Measurements from ENCODE around the gene NKAP. TPM values are rescaled to one million over a fixed set of nuclear protein-coding genes. Genes with fewer than 3 reads are reported as not detected.

Gene NKAP
- total and polyA plus RNA-seq, 12 donors: 4.7 to 8.6 (median 5.8) TPM

DNA sequence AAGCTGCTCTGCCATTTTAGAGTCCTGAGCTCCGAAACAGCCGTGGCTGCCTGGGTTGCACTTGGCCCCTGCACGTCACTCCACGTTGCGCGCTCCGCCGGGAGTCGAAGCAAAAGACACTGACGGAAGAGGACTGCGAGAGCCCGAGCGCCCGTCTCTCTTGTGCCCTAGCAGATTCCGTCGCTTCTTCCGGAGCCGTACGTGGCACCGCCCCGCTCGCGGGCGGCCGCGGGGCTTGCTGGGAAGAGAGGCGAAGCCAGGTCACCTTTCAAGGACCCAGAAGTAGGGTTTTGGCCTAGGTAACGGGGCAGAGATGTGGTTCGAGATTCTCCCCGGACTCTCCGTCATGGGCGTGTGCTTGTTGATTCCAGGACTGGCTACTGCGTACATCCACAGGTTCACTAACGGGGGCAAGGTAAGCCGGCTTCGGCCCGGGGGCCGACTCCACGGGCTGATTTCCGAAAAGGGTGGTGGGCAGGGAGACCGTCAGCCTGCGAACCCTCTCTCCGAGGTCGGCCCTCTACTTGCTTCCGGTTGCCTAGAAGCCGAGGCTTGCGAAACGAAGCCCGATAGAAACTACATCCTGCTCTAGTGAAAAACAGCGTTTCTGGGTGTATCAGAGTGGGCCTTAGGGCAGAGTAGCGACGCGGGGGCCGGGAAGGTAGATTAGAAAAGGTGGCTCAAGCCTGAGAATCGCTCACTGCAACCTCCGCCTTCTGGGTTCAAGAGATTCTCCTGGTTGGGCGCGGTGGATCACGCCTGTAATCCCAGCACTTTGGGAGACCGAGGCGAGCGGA, 71.8 kb downstream of the NKAP start, which contains the start of the genes NDUFA1 and RNF113A:
Gene NDUFA1, plus strand, starts transcription at position 234 of the 797 bp plus-strand sequence. Its CDS starts 80 bp downstream, at position 314.
Gene RNF113A, minus strand, starts transcription at position 135 of the 797 bp plus-strand sequence. Its CDS starts 120 bp downstream, at position 15.
- ATAC-seq: peak; percentile 96 to 99 (median 98)
- intact Hi-C loops (cut with DNase I): loop anchor here in 8 of 10 donors (1.0 to 10.0 kb wide), 6 partner anchors 18 to 87 kb away; partner anchors contain the start of genes RPL39 (in 5 of the 8) and UPF3B (in 2 of the 8)
- TF ChIP-seq, protein P1, sequence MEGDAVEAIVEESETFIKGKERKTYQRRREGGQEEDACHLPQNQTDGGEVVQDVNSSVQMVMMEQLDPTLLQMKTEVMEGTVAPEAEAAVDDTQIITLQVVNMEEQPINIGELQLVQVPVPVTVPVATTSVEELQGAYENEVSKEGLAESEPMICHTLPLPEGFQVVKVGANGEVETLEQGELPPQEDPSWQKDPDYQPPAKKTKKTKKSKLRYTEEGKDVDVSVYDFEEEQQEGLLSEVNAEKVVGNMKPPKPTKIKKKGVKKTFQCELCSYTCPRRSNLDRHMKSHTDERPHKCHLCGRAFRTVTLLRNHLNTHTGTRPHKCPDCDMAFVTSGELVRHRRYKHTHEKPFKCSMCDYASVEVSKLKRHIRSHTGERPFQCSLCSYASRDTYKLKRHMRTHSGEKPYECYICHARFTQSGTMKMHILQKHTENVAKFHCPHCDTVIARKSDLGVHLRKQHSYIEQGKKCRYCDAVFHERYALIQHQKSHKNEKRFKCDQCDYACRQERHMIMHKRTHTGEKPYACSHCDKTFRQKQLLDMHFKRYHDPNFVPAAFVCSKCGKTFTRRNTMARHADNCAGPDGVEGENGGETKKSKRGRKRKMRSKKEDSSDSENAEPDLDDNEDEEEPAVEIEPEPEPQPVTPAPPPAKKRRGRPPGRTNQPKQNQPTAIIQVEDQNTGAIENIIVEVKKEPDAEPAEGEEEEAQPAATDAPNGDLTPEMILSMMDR (IDR thresholded peaks at IDR 0.05): no peak
- Histone ChIP-seq H3K27ac (peak within 1 kb of the TSS; percentile 89 to 97 (median 94)), H3K36me3 (peaks cover 0 to 27% (median 0%) of the 10 kb centered on the region in 9 donors), H3K4me1 (peaks cover 0 to 29% (median 8%) of the 10 kb centered on the region in 9 donors), H3K27me3 (no peaks in the 10 kb centered on the region), H3K9me3 (no peaks in the 10 kb centered on the region), H3K4me3 (peak within 1 kb of the TSS; percentile 50 to 81 (median 68))
- WGBS, 2 donors: 0 to 1% methylated on average over 47 to 62 of the region's 62 CpGs
- DNase-seq: peak; percentile 77 to 85

DNA sequence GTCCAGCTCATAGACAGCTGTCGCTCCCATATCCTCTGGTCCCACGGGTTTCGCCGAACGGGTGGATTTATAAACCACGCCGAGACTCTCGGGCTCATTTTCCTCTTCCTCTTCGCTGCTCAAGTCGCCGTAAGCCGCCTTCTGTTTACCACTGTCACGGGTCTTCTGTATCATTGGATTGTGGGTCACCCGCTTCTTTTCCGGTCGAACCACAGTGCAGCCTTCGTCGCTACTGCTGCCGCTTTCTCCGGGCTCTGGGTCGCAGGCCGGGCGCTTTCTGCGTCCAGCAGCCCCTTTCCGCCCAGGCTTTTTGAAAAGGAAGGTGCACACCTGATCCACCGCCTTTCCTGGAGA, 72.3 kb downstream of the NKAP start:
- ATAC-seq: peak; percentile 22 to 63 (median 47)
- DNase-seq: no peak
- WGBS, 2 donors: 0% methylated on average over 26 of the region's 26 CpGs
- H3K9me3 ChIP-seq: no peaks in the 10 kb centered on the region
- peak overlapping the region; percentile 50 to 81 (median 68) for H3K4me3 ChIP-seq
- TF ChIP-seq, protein P1 (IDR thresholded peaks at IDR 0.05): no peak
- peaks cover 0 to 21% (median 0%) of the 10 kb centered on the region in 9 donors for H3K36me3 ChIP-seq
- no peaks in the 10 kb centered on the region for H3K27me3 ChIP-seq
- intact Hi-C loops (cut with DNase I): loop anchor here in 7 of 10 donors (1.0 to 10.0 kb wide), 6 partner anchors 18 to 86 kb away; partner anchors contain the start of genes RPL39 (in 5 of the 7) and UPF3B (in 1 of the 7)
- H3K4me1 ChIP-seq: peaks cover 0 to 29% (median 8%) of the 10 kb centered on the region in 9 donors
- H3K27ac ChIP-seq: peak overlapping the region; percentile 89 to 97 (median 94)

Other genes starting within 250 kb of the NKAP start
- 1 to 10 TPM in 1 of 10 donors, under 1 TPM in 3, not detected in 6; 0.35 to 1.7 (median 0.36) TPM for gene SOWAHD, start 185.2 kb downstream of the NKAP start, total RNA-seq
- gene SOWAHD, start 185.2 kb downstream of the NKAP start, polyA plus RNA-seq: under 1 TPM in 1 of 2 donors, not detected in 1; 0.12 TPM
- gene RPL39, start 152.1 kb downstream of the NKAP start, total RNA-seq: 1,000 to 10,000 TPM; 1,035 to 1,338 (median 1,072) TPM
- gene RPL39, start 152.1 kb downstream of the NKAP start, polyA plus RNA-seq: 1,000 to 10,000 TPM; 1,899 to 6,428 TPM
- 1 to 10 TPM; 2.4 to 3.8 (median 2.9) TPM for gene UPF3B, start 90.8 kb downstream of the NKAP start, total RNA-seq
- 10 to 100 TPM in 1 of 2 donors, 1 to 10 TPM in 1; 6.4 to 15.1 TPM for gene UPF3B, start 90.8 kb downstream of the NKAP start, polyA plus RNA-seq
- gene RNF113A, start 72.0 kb downstream of the NKAP start, total RNA-seq: 10 to 100 TPM in 3 of 10 donors, 1 to 10 TPM in 7; 5.6 to 10.9 (median 9.6) TPM
- 10 to 100 TPM; 12.6 to 13.8 TPM for gene RNF113A, start 72.0 kb downstream of the NKAP start, polyA plus RNA-seq
- 100 to 1,000 TPM; 395 to 638 (median 548) TPM for gene NDUFA1, start 71.9 kb downstream of the NKAP start, total RNA-seq
- gene NDUFA1, start 71.9 kb downstream of the NKAP start, polyA plus RNA-seq: 1,000 to 10,000 TPM in 1 of 2 donors, 100 to 1,000 TPM in 1; 486 to 2,208 TPM
- not detected for gene AKAP14, start 47.9 kb downstream of the NKAP start, total RNA-seq
- gene AKAP14, start 47.9 kb downstream of the NKAP start, polyA plus RNA-seq: not detected
- not detected for gene RHOXF2B, start 133.9 kb upstream of the NKAP start, total RNA-seq
- not detected for gene RHOXF2B, start 133.9 kb upstream of the NKAP start, polyA plus RNA-seq
- under 1 TPM in 3 of 10 donors, not detected in 7; 0.38 to 0.45 (median 0.44) TPM for gene RHOXF1, start 172.2 kb upstream of the NKAP start, total RNA-seq
- 1 to 10 TPM in 1 of 2 donors, not detected in 1; 1.2 TPM for gene RHOXF1, start 172.2 kb upstream of the NKAP start, polyA plus RNA-seq
- gene RHOXF2, start 214.9 kb upstream of the NKAP start, total RNA-seq: not detected
- not detected for gene RHOXF2, start 214.9 kb upstream of the NKAP start, polyA plus RNA-seq

All from heart right ventricle (tissue), 16 donors.